HuH-7 (cell line): ENCODE data around the gene SLC6A11.

Experiments used
- DNase-seq: peaks from one replicate; pipeline ENCODE4 v3.0.0; 2011; ENCODE audit warnings: low spot score

SLC6A11 gene

DNA sequence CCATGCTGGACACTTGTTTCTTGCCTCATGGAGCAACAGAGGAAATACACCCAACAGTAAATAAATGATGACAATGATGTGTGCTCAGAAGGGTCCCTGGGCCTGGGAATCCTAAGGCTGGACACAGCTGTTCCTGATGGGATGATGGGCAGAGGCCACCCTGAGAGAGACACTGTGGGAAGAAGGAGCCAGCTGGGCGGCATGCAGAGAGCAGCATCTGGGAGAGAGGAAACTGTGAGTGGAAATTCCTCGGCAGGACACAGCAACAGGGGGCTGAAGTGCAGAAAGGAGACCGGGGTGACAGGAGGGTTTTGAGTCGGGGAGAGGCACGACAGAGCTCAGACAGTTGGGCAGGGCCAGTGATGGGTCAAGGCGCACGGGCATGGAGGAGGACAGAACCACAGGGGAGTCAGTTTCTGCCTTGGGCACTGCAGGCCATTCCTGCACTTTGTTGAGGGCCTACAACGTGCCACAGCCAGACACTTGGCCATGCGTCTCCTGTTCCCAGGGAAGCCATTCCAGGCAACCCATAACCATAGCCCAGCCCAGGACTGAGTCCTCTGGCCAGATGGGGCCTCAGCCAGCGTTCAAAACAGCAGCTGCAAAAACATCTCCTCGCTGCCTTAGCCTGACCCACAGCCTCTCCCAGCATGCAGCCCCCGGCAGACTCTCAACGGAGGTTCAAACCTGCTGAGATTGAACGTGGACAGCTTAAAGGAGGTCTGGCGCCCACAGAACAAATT is 139.9 kb downstream of the SLC6A11 start:
- no peak for DNase-seq

GRCh38 chr3:10956531-10956930 is 140.5 kb downstream of the SLC6A11 start:
- no peak for DNase-seq

DNA sequence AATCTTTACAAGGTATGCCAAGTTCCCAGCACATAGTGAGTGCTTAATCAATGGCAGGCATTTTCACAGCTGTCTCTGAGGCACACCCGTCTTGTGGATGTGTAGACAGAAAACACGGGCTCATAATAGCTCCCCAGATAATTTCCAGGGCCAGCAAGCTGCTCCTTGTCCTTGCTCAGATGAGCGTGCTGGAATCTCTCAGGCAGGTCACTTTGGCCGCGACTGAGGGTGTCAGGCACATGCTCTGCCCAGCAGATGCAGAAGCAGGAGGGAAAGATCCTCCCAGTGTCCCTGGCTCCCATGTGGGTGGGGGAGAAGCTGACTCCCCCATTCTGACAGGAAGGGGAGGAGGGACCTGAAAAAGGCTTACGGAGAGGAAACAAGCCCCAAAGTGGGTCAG is 141.0 kb downstream of the SLC6A11 start:
- no peak for DNase-seq

DNA sequence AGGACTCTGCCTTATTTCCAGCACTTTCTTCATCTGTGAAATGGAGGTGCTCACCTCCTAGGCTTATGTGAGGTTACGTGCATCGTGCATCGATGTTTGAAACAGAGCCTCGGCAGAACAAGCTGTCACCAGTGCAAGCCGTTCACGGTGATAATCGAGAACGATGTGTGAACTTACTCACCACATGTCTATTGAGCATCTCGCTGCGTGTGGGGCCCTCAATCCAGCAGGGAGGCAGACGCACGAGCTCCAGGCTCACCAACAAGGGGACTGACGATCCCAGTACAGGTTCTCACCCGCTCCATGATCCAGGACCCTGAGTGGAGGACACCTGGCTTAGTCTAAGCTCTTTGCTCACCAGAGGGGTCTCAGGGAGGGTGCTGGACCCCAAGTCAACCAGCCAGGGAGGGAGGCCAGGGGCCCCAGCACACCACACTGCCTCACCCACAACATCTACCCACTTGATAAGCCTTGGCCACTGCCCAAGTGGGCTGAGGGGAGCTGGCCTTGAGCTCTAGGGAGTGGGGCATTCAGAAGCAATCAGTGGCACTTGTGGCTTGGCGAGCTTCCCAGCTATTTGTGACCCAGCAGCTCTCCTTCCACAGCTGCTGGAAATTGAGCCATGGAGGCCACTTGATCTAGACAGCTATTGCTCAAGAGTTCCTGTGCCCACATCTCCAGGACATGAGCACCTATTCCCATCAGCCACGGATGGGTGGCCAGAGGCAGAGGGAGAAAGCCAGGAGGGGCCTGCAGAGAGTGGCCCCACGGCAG is 142.1 kb downstream of the SLC6A11 start:
- no peak for DNase-seq

GRCh38 chr3:10960255-10960654 is 144.2 kb downstream of the SLC6A11 start:
- no peak for DNase-seq

DNA sequence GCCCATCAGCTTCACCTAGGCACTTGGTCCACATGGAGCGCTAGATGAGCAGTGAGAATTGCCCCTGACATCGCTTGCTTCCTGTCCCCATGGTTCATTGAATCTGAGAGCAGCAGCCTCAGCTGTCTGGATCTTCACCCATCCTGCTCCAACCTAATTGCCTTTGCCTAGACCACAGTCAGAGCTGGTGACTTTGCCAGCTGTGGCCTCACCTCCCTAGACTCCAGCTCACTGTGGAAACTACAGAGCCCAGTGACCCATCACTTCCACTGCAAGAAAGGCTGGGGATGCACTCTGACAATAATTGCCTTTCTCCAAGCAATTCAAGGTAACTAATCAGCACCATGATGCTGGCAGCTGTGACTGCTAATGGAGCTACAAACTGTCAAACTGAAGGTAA is 145.9 kb downstream of the SLC6A11 start:
- DNase-seq = no peak

GRCh38 chr3:10962481-10963036 is 146.5 kb downstream of the SLC6A11 start:
- no peak for DNase-seq

- peak; percentile 84 for DNase-seq
These were observed 148.6 kb downstream of the SLC6A11 start for GRCh38 chr3:10964537-10965167.

DNA sequence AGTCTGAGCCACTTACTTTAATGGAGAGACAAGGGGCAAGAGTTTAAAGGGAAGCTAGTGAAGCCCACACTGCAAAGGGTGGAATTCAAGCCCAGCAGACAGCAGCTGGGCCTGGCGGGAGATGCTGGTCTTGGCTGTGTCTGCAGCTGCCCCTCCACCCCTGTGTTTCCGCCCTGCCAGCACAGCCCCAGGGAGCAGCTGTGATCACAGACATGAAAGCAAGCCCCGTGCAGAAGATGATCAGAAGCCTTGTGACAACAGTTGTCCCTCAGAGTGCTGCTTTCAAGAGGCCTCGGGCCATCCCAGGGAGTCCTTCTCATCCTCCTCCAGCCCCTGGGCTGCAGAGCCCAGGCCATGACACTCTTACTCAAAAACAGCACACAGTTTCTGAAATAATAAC is 152.4 kb downstream of the SLC6A11 start:
- DNase-seq = no peak

GRCh38 chr3:10970306-10970960 is 154.4 kb downstream of the SLC6A11 start:
- DNase-seq = no peak

DNA sequence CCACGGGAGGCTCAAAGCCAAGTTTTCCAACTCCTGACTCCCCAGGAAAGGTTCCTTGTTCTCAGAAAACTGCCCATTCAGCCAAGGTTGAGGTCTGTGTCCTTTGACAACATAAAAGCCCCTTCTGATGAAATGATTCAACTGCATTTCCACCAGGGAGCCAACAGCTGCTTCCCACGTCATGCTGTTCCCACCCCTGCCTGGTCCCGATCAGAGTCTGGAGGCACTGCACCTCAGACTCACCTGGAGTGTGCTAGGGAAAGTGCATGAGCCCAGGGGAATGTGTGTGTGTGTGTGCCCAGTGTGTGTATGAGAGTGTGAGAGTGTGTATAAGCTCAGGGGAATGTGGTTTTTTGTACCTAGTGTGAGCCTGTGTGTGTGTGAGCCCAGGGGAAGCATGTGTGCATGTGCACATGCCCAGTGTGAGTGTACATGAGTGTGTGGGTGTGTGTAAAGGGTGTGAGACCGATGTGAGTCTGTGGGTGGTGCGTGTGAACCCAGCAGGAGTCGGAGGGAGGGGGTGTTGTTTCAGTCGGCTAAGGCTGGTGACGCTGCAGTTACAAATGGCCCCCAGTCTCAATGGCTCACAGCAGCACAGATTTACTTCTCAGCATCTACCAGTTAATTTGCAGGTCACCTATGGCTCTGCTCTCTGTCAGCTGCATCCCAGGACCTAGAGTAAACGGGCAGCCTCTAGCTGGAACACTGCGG is 156.2 kb downstream of the SLC6A11 start:
- DNase-seq = no peak

DNA sequence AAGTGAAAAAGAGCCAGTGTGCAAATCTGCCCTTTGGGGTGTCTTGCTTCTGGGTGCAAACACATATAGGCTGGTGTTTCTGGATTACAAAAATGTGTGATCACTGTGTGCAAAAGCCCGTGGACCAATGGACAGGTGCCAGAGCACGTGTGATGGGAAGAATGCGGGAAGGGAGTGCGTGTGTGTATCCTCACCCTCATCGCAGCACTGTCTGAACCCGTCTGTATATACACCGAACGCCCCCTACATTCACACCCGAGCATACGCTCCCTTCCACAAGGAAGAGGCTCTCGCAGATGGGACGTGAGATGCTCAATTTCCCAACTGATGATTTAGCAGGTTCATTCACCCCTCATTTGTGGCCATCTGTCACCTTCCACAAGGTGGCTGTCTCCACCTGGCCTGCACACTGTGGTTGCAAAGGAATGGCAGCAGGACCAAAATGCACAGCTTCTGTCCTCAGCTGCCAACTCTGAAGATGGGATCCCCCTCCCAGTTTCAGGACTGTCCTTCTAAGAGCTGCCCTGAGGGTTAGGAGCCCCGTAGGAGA is 157.1 kb downstream of the SLC6A11 start:
- no peak for DNase-seq

- DNase-seq = no peak
These were observed 158.1 kb downstream of the SLC6A11 start for GRCh38 chr3:10974131-10974530.

DNA sequence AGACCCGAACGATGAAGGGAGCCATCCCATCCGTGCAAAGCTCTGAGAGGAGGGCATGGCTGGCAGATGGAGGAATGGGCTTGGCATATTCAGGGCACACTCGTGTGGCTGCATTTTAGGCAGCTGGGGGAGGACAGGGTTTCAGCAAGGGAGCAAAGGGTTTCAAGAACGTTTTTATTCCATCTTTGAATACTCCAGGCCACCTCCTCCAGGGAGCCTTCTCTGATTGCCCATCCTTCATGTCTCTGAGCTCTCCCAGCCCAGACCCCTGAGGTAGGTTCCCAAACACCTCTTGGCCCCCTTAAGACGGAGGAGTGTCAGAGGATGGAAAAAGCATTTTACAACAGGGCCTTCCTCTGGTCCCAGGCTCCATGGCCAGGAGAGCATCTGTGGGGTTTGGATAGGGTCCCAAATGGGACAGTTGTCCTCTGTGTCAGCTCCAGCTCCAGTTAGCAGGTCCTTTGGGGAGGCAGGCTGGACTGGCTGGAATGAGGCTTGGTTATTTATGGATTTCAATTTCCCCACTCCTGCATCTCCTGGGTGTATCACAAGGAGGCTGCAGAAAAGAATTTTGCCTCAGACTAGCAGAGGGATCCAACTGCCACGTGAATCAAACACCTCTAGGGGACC is 158.8 kb downstream of the SLC6A11 start:
- no peak for DNase-seq

DNA sequence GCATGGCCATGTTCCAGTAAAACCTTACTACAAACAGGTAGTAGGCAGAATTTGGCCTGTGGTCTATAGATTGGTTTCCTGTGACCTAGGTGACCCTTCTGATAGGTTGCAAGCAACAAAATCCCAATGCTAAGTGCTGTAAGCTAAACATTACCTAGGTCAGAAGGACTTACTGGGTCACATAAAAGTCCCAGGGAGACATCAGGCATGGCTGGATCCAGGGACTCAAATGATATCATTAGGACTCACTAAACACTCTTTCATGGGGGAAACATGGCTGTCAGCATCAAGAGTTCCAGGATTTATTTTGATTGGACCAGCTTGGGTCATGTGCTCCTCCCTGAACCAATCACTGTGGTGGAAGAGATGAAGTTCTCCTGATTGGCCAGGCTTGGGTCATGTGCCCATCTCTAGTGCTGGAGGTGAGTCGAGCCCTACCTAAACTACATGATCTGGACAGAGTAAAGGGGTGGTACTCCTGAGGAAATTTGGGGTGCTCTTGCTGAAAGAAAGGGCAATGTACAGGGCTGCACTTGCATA is 159.7 kb downstream of the SLC6A11 start:
- no peak for DNase-seq

DNA sequence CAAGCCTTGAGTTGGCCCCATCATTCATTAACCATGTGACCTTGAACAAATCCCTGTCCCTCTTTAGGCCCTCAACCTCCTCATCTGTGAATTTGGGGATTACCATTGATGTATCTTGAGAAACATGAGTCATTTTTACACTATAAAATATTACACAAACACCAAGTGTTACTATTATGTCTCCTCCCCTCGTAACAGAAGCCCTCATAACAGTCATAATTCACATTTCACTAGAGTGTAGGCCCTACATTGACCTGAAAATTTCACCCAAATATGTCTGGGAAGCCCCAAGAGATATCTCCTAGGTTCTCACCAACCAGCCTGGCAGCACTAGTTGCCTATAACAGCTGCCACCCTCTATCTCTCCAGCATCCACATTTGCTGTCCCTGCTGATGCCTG is 160.7 kb downstream of the SLC6A11 start:
- no peak for DNase-seq

GRCh38 chr3:10977892-10978510 is 162.0 kb downstream of the SLC6A11 start:
- DNase-seq = no peak

GRCh38 chr3:10978956-10979355 is 162.9 kb downstream of the SLC6A11 start:
- DNase-seq = no peak

GRCh38 chr3:10980312-10980711 is 164.3 kb downstream of the SLC6A11 start:
- no peak for DNase-seq

- no peak for DNase-seq
These were observed 165.0 kb downstream of the SLC6A11 start for GRCh38 chr3:10981031-10981430.
